Measurements from ENCODE around the gene MAP4K2.
"Not testable (repeated sequence)": the region's sequence is repeated elsewhere in the genome, so short reads cannot be mapped to it uniquely, and the experiment has no call there.

The MAP4K2 gene

GRCh38 chr11:64803158-64803845, at the start of gene MAP4K2:
MAP4K2 (minus strand) TSS chr11:64803214; CDS start chr11:64803149, 65 bp downstream.
- peak in 53 of 56 donors; percentile 18 to 88 (median 66) for DNase-seq

GRCh38 chr11:64851831-64852351, 48.9 kb upstream of the MAP4K2 start:
- DNase-seq: no peak

- DNase-seq: no peak
These were observed 48.1 kb upstream of the MAP4K2 start for GRCh38 chr11:64850979-64851567.

- DNase-seq: no peak
These were observed 46.8 kb upstream of the MAP4K2 start for GRCh38 chr11:64849598-64850356.

GRCh38 chr11:64848826-64849597, 46.0 kb upstream of the MAP4K2 start:
- no peak for DNase-seq

GRCh38 chr11:64848214-64848825, 45.3 kb upstream of the MAP4K2 start:
- DNase-seq: no peak

- peak in 54 of 56 donors; percentile 15 to 94 (median 77) for DNase-seq
These were observed 44.1 kb upstream of the MAP4K2 start for GRCh38 chr11:64846998-64847666.

GRCh38 chr11:64845776-64846129, 42.7 kb upstream of the MAP4K2 start:
- DNase-seq: not testable (repeated sequence)

- no peak for DNase-seq
These were observed 42.2 kb upstream of the MAP4K2 start for GRCh38 chr11:64845129-64845775.

GRCh38 chr11:64844330-64845128, 41.5 kb upstream of the MAP4K2 start, which contains the start of gene CDC42BPG:
CDC42BPG (minus strand) TSS chr11:64844653; CDS start chr11:64844569, 84 bp downstream.
- peak in 7 of 56 donors; percentile 10 to 54 (median 27) for DNase-seq

- DNase-seq: no peak
These were observed 40.8 kb upstream of the MAP4K2 start for GRCh38 chr11:64843686-64844329.

GRCh38 chr11:64842851-64843685, 40.1 kb upstream of the MAP4K2 start:
- no peak for DNase-seq

GRCh38 chr11:64842366-64842759, 39.3 kb upstream of the MAP4K2 start:
- DNase-seq: no peak

- no peak for DNase-seq
These were observed 38.8 kb upstream of the MAP4K2 start for GRCh38 chr11:64841592-64842365.

- DNase-seq: no peak
These were observed 37.1 kb upstream of the MAP4K2 start for GRCh38 chr11:64839887-64840782.

All from nucleus accumbens (tissue), 56 donors.